ENCODE data around the gene CD8B.

The CD8B gene

DNA sequence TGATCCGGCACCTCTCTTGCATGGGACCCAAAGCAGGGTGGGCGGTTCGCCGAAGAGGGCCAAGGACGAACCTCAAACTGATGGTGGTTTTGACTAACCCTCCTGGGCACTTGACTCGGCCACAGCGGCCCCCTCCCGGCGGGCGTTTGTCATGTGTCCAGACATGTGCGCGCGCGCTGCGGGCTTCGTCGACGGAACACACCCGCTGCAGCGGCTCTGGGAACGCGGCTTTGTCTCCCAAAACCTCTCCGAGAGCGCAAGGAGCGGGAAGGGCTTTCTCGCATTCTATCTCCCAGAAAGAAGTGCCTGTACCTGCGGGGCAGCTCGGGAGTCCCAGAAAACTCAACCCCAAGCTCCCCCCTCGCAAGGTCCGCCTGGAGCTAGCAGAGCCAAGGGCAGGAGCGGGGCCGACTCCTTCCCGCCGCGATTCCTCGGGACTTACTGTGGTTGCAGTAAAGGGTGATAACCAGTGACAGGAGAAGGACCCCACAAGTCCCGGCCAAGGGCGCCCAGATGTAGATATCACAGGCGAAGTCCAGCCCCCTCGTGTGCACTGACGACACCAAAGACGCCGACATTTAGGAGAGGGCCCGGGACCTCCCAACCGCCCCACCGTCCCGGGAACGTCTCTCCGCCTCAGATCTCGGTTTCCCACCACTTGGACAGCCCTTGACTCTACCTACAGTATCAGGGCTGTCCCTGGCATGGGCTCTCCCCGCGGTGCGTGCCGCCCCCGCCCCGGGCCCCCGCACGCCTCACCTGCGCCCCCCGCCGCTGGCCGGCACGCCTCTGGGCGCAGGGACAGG is 72.6 kb downstream of the CD8B start:
- TF ChIP-seq, protein P1, sequence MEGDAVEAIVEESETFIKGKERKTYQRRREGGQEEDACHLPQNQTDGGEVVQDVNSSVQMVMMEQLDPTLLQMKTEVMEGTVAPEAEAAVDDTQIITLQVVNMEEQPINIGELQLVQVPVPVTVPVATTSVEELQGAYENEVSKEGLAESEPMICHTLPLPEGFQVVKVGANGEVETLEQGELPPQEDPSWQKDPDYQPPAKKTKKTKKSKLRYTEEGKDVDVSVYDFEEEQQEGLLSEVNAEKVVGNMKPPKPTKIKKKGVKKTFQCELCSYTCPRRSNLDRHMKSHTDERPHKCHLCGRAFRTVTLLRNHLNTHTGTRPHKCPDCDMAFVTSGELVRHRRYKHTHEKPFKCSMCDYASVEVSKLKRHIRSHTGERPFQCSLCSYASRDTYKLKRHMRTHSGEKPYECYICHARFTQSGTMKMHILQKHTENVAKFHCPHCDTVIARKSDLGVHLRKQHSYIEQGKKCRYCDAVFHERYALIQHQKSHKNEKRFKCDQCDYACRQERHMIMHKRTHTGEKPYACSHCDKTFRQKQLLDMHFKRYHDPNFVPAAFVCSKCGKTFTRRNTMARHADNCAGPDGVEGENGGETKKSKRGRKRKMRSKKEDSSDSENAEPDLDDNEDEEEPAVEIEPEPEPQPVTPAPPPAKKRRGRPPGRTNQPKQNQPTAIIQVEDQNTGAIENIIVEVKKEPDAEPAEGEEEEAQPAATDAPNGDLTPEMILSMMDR (IDR thresholded peaks at IDR 0.05; ENCODE audit: low read depth, low read length) = no peak

DNA sequence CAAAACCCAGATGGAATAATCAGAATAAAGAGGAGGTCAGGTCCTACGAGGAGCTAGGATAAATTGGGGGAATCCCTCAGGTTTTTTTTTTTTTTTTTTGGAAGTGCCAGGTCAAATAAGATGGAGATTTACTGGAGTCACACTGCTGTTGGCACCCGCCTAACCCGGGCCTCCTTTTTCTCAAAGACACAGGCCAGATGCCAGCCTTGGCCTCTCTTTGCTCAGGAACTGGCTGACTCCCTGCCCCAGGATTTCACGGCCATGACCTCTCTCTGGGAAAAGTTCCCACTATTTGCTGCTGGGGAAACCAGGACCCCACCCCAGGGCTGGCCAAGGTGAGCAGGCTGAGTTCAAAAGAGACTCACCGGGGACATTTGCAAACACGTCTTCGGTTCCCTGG is 73.5 kb downstream of the CD8B start:
- TF ChIP-seq, protein P1 (IDR thresholded peaks at IDR 0.05; ENCODE audit: low read depth, low read length) = no peak
- no peak for DNase-seq (ENCODE audit: extremely low read depth, low read depth)

More for the DNA sequence above, 72.6 kb downstream of the CD8B start:
- no peak for DNase-seq (ENCODE audit: extremely low read depth, low read depth)

DNA sequence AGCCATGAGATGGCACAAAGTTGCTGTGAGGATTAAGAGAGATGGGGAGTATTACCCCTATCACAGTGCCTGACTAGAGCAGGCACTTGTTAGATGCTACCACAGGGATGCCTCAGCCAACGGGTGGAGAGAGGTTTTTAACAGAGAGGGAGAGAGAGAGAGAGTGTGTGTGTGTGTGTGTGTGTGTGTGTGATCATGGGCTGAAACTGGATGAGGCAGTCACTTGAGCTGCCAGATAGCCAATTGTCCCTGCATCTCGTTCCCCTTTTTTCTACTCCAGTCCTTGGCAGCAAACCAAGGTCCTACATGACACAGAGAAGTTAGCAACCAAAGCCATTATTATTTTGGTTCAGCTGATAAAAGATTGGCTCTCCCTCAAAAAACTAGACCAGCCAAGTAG is 74.0 kb downstream of the CD8B start:
- no peak for DNase-seq (ENCODE audit: extremely low read depth, low read depth)
- TF ChIP-seq, protein P1 (IDR thresholded peaks at IDR 0.05; ENCODE audit: low read depth, low read length) = no peak

DNA sequence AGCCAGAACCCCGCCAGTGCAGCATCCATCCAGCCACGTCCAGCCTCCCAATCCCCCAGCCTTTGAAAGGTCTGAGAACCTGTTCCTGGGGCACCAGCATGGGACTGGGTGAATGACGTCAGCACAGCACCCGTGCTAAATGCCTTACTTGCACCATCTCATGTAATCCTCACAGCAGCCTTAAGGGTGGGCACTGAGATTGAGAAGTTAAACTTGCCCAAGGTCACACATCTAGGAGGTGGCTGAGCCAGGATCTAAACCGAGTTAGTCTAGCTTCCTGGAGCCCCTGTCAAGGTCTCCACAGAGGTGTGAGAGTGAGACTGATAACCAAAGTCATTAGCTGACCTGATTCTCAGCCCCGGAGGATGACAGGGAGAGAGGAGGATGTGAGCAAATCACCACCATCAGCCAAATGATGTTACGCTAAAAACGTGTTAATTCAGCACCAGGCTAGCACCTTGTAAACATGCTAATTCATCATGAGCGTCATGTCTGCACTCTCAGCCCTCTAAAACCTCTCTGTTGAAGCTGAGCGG is 75.6 kb downstream of the CD8B start:
- TF ChIP-seq, protein P1 (IDR thresholded peaks at IDR 0.05; ENCODE audit: low read depth, low read length) = no peak
- DNase-seq (ENCODE audit: extremely low read depth, low read depth) = no peak

DNA sequence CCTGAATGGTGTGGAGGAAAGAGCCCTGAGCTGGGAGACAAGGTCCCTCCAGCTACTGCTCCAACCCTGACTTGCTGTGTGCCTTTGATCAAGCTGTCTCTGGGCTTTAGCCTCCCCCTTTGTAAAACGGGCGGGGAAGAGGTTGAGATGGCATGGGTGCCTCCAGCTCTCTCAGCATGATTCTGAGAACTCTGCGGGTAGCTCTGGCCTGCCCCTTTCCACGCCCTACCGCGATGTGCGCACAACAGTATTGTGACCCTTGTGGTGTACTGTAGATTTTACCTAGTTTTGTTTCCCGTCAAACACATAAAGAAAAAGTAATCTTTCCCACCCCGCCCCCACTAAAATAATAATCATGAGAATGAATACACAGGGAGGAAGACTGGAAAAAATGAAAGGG is 76.2 kb downstream of the CD8B start:
- TF ChIP-seq, protein P1 (IDR thresholded peaks at IDR 0.05; ENCODE audit: low read depth, low read length) = no peak
- DNase-seq (ENCODE audit: extremely low read depth, low read depth) = no peak

DNA sequence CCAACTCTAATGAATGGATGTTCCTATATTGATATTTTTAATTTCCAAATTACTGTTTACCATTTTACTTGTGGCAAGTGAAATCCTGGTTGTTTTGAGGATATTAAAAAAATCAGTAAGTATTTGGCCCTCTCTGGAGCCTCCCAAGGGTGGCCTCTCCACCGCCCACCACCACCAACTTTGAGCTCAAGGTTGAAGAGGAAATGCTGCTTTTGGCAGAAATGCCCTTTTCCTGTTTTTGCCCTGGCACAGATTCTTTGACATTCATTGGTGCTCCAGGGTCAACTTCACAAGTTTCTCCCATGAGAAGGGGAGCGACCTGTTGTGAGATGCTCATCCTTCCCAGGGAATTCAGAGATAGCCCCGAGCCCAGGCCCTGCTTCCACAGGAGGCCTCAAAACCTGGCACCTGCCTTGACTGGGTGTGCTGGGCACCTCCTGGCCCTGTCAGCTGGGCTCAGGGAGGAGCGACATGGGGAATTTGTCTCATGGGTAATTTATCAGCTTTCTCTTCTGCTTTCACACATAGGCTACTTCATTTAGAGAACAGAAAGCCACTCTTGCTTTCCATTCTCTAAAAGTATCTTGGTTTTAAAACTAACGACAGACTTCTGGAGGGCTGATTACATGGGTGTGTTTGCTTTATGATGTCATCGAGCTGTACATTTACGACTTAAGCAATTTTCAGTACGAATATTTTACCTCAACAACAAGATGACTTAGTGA is 77.9 kb downstream of the CD8B start:
- no peak for DNase-seq (ENCODE audit: extremely low read depth, low read depth)
- TF ChIP-seq, protein P1 (IDR thresholded peaks at IDR 0.05; ENCODE audit: low read depth, low read length) = no peak

DNA sequence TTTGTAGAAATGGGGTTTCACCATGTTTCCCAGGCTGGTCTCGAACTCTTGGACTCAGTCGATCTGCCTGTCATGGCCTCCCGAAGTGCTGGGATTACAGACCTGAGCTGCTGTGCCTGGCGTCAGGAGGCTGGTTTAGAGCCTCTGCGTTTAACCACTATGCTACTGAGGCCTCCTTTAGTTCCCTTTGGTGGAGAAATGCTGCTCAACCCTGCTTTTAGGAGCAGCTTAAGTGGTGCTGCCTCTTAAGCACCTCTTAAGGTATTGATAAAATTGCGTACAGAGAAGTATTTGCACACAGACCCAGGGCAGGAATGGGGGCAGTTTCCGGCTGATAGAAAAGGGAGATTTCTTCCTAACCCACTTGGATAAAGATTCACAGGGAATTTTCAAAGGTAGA is 78.9 kb downstream of the CD8B start:
- no peak for DNase-seq (ENCODE audit: extremely low read depth, low read depth)
- TF ChIP-seq, protein P1 (IDR thresholded peaks at IDR 0.05; ENCODE audit: low read depth, low read length) = no peak
